D721Med (cell line): ENCODE data around the gene HNF1A.

ENCODE experiments used
- DNase-seq: peaks from one replicate; pipeline ENCODE4 v3.0.0; 2011; ENCODE audit warnings: low spot score; ENCODE audit not compliant: insufficient read length
- FAIRE-seq: peaks from 2 replicates; lab custom pipeline; 2011; peaks lifted over from hg19 to GRCh38; lab: Jason Lieb, UNC
- CTCF ChIP-seq: IDR thresholded peaks from 2 replicates; pipeline ENCODE4 v1.5.1; 2012; ENCODE audit warnings: mild to moderate bottlenecking, control low read depth; ENCODE audit not compliant: insufficient read depth; ENCODE audit errors: missing control alignments

Gene HNF1A

DNA sequence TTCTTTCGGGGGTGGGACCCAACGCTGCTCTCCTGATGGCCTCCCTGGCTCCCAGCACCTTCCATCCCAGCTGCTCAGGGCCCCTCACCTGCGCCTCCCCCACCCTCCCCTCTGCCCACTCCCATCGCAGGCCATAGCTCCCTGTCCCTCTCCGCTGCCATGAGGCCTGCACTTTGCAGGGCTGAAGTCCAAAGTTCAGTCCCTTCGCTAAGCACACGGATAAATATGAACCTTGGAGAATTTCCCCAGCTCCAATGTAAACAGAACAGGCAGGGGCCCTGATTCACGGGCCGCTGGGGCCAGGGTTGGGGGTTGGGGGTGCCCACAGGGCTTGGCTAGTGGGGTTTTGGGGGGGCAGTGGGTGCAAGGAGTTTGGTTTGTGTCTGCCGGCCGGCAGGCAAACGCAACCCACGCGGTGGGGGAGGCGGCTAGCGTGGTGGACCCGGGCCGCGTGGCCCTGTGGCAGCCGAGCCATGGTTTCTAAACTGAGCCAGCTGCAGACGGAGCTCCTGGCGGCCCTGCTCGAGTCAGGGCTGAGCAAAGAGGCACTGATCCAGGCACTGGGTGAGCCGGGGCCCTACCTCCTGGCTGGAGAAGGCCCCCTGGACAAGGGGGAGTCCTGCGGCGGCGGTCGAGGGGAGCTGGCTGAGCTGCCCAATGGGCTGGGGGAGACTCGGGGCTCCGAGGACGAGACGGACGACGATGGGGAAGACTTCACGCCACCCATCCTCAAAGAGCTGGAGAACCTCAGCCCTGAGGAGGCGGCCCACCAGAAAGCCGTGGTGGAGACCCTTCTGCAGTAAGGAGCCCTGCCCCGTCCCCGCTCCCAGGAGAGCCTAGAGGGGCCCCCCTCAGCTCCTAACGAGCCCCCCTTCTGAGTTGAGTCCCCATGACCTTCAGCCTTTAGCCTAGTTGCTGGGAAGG, at the start of gene HNF1A:
HNF1A (plus strand) TSS at position 248 of the 924 bp plus-strand sequence; CDS start at position 474, 226 bp downstream.
- no peak for DNase-seq
- no peak for TF ChIP-seq CTCF

GRCh38 chr12:120928864-120929652, 49.3 kb upstream of the HNF1A start:
- no peak for TF ChIP-seq CTCF
- no peak for DNase-seq
- no peak for FAIRE-seq

More for the DNA sequence above, at the start of gene HNF1A:
- no peak for FAIRE-seq

DNA sequence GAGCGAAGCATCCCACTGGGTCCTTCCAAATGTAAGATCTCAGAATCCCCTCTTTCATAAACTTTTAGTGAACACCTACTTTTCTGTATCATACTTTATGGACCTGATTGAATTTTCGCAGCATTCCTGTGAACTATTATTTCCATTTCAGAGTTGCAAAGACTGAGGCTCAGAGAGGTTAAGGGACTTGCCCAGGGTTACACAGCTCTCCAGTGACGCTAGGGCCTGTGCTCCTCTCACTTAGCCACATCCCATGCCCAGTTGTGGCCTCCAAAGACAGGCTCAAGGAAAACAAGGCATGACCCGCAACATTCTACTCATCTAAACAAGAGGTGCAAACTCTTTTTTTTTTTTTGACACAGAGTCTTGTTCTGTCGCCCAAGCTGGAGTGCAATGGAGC, 48.3 kb upstream of the HNF1A start:
- FAIRE-seq = no peak
- TF ChIP-seq CTCF = no peak

DNA sequence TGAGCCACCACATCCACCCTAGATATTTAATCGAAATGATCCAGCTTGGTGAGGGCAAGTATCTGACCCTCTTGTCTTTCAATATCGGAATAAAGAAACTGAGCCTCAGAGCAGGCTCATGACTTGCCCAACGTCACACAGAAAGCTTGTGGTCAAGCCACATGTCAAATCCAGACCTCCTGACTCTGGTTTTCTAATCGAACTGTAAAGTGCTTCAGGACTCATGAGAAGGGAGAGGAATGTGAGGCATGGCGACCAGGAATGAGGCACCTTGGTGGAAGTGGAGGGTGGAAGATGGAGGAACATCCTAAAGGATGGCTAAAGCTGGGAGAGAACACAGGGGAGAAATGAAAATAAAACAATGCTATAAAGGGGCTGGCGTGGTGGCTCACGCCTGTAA, 46.3 kb upstream of the HNF1A start:
- DNase-seq (no peak), FAIRE-seq (no peak)
- no peak for TF ChIP-seq CTCF

More for the DNA sequence above, 48.3 kb upstream of the HNF1A start:
- DNase-seq = no peak

- no peak for DNase-seq
- no peak for FAIRE-seq
- no peak for TF ChIP-seq CTCF
Observed at GRCh38 chr12:120932956-120933526, 45.3 kb upstream of the HNF1A start.

DNA sequence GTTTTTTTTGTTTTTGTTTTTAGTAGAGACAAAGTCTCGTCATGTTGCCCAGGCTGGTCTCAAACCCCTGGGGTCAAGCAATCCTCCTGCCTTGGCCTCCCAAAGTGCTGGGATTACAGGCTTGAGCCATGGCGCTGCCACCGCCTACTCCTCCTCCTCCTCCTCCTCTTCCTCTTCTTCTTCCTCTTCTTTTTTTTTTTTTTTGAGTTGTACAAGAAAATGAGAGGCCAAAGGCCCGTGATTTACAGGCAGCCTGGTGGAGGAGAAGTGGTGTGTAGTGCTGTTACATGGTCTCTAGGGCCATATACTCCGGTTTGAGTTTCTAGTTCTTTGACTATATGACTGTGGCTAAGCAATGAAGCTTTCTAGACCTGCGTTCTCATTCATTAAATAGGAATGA, 44.6 kb upstream of the HNF1A start:
- DNase-seq = no peak
- no peak for TF ChIP-seq CTCF
- FAIRE-seq = no peak
